ENCODE results near the gene VRK1. TPM values are rescaled to one million over a fixed set of nuclear protein-coding genes. Genes with fewer than 3 reads are reported as not detected.

The VRK1 gene
- total and polyA plus RNA-seq, 9 donors = 7.8 to 31.7 (median 16.9) TPM

GRCh38 chr14:96772929-96773328, 24.3 kb upstream of the VRK1 start:
- intact Hi-C loops (cut with DNase I) = no loop called here
- no peaks in the 10 kb centered on the region for H3K9me3 ChIP-seq
- 74 to 86% (median 81%) methylated on average over 5 of the region's 5 CpGs for WGBS, 3 donors
- H3K27me3 ChIP-seq = no peaks in the 10 kb centered on the region
- H3K36me3 ChIP-seq = no peaks in the 10 kb centered on the region
- no peaks in the 10 kb centered on the region for H3K4me1 ChIP-seq (ENCODE audit: insufficient read depth)
- DNase-seq = no peak
- TF ChIP-seq CTCF (IDR thresholded peaks at IDR 0.05) = no peak
- TF ChIP-seq POLR2A (IDR thresholded peaks at IDR 0.05) = no peak
- no peak for TF ChIP-seq EP300 (IDR thresholded peaks at IDR 0.05)
- H3K27ac ChIP-seq = no peak overlapping the region
- no peak overlapping the region for H3K4me3 ChIP-seq

GRCh38 chr14:96776791-96777190, 20.4 kb upstream of the VRK1 start:
- H3K27ac ChIP-seq = no peak overlapping the region
- TF ChIP-seq EP300 (IDR thresholded peaks at IDR 0.05) = no peak
- TF ChIP-seq CTCF (IDR thresholded peaks at IDR 0.05) = no peak
- no peak for TF ChIP-seq POLR2A (IDR thresholded peaks at IDR 0.05)
- 90 to 93% (median 91%) methylated on average over 4 of the region's 4 CpGs for WGBS, 3 donors
- DNase-seq = no peak
- no peaks in the 10 kb centered on the region for H3K36me3 ChIP-seq
- intact Hi-C loops (cut with DNase I) = no loop called here
- H3K4me3 ChIP-seq = no peak overlapping the region
- H3K27me3 ChIP-seq = no peaks in the 10 kb centered on the region
- H3K4me1 ChIP-seq (ENCODE audit: insufficient read depth) = no peaks in the 10 kb centered on the region
- no peaks in the 10 kb centered on the region for H3K9me3 ChIP-seq

- no peaks in the 10 kb centered on the region for H3K4me1 ChIP-seq (ENCODE audit: insufficient read depth)
- no peak overlapping the region for H3K27ac ChIP-seq
- no peak for TF ChIP-seq CTCF (IDR thresholded peaks at IDR 0.05)
- TF ChIP-seq POLR2A (IDR thresholded peaks at IDR 0.05) = no peak
- no peak for TF ChIP-seq EP300 (IDR thresholded peaks at IDR 0.05)
- no peak for DNase-seq
- intact Hi-C loops (cut with DNase I) = no loop called here
- H3K4me3 ChIP-seq = no peak overlapping the region
- 78 to 84% (median 83%) methylated on average over 3 of the region's 3 CpGs for WGBS, 3 donors
- no peaks in the 10 kb centered on the region for H3K36me3 ChIP-seq
- H3K9me3 ChIP-seq = no peaks in the 10 kb centered on the region
- H3K27me3 ChIP-seq = no peaks in the 10 kb centered on the region
These were observed 16.7 kb upstream of the VRK1 start for GRCh38 chr14:96780500-96780899.

- 61 to 66% (median 63%) methylated on average over 3 of the region's 3 CpGs for WGBS, 3 donors
These were observed 15.8 kb upstream of the VRK1 start for GRCh38 chr14:96781371-96781770.

More at GRCh38 chr14:96781371-96781770, 15.8 kb upstream of the VRK1 start:
- Histone ChIP-seq H3K4me3 (no peak overlapping the region), H3K27ac (no peak overlapping the region), H3K9me3 (no peaks in the 10 kb centered on the region), H3K36me3 (no peaks in the 10 kb centered on the region), H3K27me3 (no peaks in the 10 kb centered on the region), H3K4me1 (ENCODE audit: insufficient read depth) (no peaks in the 10 kb centered on the region)
- no peak for DNase-seq
- intact Hi-C loops (cut with DNase I) = no loop called here
- TF ChIP-seq EP300 (IDR thresholded peaks at IDR 0.05) = no peak
- no peak for TF ChIP-seq POLR2A (IDR thresholded peaks at IDR 0.05)
- no peak for TF ChIP-seq CTCF (IDR thresholded peaks at IDR 0.05)

Measured in ovary (tissue), 9 donors.